Skeletal muscle cell (primary cell): Measurements from ENCODE around the gene VRK3.

ENCODE experiments used
- DNase-seq: peaks from one replicate; pipeline ENCODE4 v3.0.0-alpha.2; 2010; ENCODE audit warnings: low read depth
- H3K4me3 ChIP-seq: 2 replicates; pipeline ENCODE4 v1.5.1; 2011; ENCODE audit warnings: low read depth, mild to moderate bottlenecking, control low read depth, low read length, moderate library complexity

Gene VRK3

GRCh38 chr19:50000038-50000840 is 24.9 kb downstream of the VRK3 start:
- H3K4me3 ChIP-seq = no peak overlapping the region
- no peak for DNase-seq

DNA sequence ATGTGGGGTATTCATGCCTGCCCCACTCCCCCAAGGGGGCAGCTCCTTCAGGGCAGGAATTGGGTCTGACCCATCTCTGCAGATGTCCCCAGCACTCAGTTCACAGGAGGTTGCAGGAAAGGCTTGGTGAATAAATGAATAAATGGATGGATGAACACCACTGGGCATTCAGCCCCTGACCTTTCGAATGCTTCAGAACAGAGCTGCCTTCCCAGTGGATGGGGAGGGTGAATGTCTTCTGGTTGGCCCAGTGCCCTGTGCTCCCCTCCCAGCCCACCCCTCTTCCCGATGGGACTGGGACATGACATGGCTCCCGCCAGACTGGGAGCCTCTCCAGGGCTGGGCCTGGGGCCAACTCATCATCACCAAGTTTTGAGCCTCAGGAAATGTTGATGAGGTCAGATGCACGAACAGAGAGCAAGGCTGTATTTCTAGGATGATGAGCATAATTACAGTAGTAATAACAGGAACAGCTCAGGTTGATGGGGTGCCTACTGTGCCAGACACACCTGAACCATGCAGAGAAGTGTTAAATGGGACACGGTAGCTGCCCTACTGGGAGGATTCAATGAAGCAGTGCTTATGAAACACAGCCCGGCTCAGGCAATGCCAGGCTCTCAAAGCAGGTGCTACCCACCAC is 25.7 kb downstream of the VRK3 start:
- H3K4me3 ChIP-seq = no peak overlapping the region
- DNase-seq = no peak

- no peak overlapping the region for H3K4me3 ChIP-seq
- no peak for DNase-seq
Observed at GRCh38 chr19:49997709-49998108, 27.5 kb downstream of the VRK3 start.

- DNase-seq = no peak
Observed at GRCh38 chr19:49988433-49988832, 36.7 kb downstream of the VRK3 start.

GRCh38 chr19:49988007-49988406 is 37.2 kb downstream of the VRK3 start:
- H3K4me3 ChIP-seq = no peak overlapping the region
- no peak for DNase-seq

More at GRCh38 chr19:49988433-49988832, 36.7 kb downstream of the VRK3 start:
- no peak overlapping the region for H3K4me3 ChIP-seq

- H3K4me3 ChIP-seq = no peak overlapping the region
- DNase-seq = peak; percentile 67
Observed at GRCh38 chr19:49987159-49987698, 37.9 kb downstream of the VRK3 start.

- no peak overlapping the region for H3K4me3 ChIP-seq
- no peak for DNase-seq
Observed at GRCh38 chr19:49986354-49986753, 38.8 kb downstream of the VRK3 start.

DNA sequence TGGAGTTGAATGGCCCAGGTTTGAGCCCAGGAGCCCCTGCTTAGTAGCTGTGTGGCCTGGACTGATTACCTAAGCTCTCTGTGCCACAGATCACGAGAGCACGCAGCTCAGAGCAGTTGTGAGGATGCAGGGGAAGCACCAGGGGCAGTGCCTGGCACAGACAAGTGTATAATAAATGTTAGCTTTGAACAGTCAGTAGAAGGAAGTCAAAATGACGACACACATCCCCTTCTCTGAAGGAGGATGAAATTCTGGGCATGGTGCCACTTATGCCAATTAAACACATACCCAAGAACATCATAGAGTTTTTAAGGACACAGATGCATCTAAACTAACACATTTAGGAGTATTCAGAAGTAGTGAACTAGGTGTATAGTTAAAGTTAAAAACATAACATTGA is 39.3 kb downstream of the VRK3 start:
- no peak overlapping the region for H3K4me3 ChIP-seq
- no peak for DNase-seq

GRCh38 chr19:49984491-49984890 is 40.7 kb downstream of the VRK3 start:
- H3K4me3 ChIP-seq = no peak overlapping the region
- no peak for DNase-seq

DNA sequence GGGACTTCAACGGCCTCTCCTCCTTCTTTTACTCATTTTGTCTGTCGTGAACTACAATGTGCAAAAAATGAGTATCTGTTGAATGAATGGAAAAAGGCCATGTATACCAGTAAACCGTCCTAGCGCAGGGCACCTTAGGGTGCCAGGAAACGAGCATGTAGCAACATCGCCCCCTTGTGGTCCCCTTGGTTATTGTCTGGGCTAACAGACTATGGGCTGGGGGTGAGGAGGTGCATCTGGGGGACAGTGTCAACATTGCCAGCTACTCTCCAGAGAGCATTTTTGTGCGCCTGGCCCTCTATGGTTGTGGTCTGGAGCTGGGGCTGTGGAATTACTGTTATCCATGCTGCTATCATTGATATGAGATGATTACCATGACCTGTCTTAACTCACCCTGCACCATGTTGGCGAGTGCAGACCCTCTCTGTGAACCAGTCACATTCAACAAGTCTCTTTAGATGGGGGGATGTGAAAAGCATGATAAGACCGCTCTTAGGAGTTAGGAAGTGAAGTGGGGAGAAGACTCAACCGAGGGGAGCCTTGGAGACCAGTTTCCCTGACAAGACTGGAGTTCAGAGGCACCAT is 41.4 kb downstream of the VRK3 start:
- no peak overlapping the region for H3K4me3 ChIP-seq
- no peak for DNase-seq

DNA sequence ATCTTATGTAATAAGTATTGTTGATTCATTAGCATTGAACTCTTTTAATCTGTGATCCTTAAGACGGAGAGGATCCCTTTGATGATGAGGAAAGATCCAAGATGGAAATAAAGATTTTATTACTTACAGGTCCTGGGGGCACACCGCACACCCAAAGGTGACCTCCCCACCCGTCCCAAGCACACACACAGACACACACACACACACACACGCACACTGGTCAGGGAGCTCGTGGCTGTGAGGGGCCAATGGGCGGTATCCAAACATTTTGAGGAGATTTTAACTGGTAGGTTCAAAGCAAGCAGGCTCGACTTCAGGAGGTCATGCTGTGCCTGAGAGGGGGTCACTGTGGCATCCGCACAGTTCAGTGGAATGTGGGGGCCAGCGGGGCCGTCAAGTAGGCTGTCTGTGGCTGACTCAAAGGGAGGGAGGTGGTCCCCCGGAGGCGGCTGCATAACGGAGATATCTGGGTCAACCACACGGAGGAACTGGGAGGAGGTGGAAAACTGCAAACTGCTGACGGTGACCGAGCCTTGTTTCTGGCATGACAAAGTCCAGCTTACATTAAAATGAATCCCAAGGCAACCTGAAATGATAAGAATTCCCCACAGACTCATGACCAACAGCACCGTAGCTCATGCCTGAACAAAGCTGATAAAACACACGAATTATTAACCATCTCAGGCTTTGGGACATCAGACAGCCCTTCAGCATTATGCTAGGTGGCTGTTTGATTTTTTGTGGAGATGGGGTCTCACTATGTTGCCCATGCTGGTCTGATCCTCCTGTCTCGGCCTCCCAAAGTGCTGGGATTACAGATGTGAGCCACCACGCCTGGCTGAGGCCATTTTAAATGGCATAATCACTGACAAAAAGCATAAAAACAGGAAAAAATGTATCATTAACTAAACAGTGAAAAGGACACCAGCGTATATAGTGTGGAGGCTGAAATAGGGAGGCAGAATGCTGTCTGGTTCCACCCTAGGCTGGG is 43.3 kb downstream of the VRK3 start:
- H3K4me3 ChIP-seq = no peak overlapping the region
- no peak for DNase-seq

DNA sequence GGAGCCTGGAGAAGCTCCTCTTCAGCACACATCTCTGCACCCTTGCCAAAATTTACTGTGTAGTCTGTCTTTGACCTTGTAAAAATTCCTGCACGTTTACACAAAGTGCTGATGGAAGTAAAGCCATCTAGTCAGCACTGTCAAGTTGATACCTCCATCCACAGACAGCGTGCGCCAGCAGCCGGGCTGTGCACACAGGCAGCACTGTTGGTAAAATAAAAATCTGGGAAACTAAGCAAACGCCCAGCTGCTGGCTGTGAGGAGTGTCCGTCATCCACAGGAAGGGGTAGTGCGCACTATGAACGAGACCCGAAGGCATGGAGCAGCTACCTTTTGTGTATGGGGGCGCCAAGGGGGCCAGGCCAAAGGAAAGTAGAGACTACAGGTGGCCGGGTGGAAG is 46.8 kb downstream of the VRK3 start:
- no peak overlapping the region for H3K4me3 ChIP-seq
- no peak for DNase-seq

GRCh38 chr19:49977881-49978280 is 47.3 kb downstream of the VRK3 start:
- no peak overlapping the region for H3K4me3 ChIP-seq
- DNase-seq = no peak

DNA sequence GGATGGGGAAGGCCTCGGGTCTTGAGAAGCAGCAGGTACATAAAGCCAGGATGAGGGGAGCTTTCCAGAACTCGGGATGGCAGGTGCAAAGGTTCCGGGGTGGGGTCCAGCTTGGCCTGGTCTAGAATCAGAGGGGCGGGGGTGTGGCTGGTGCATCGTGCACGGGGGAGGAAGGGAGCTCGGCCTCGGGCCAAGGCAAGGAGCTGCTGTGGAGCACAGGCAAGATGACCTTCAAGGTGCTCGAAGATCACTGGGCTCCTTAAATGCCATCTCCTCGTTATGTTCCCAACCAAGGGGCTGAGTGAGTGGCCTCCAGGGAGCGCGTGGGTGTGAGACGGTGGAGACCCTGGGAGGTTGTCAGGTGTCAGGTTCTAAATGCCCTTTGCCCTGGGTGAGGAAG is 48.1 kb downstream of the VRK3 start:
- H3K4me3 ChIP-seq = no peak overlapping the region
- DNase-seq = no peak

DNA sequence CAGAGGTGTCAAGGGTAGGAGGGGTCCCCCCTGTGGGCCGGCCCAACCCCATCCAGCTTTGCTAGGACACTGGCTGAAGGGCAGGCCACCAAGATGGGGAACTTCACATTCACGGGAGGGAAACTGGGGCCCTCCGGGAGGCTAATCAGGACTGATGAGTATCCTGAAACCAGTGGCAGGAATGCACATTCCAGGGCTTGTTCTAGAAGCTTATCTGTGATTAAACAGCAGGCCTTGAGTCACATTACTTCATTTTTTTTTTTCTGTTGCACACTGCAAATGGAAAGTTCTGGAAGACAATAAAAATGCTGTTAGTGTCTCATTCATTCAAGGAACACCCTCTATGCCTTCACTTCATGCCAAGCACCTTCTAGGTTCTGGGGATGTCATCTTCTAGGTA is 48.7 kb downstream of the VRK3 start:
- no peak for DNase-seq
- no peak overlapping the region for H3K4me3 ChIP-seq

GRCh38 chr19:49975051-49975450 is 50.1 kb downstream of the VRK3 start:
- H3K4me3 ChIP-seq = no peak overlapping the region
- no peak for DNase-seq

DNA sequence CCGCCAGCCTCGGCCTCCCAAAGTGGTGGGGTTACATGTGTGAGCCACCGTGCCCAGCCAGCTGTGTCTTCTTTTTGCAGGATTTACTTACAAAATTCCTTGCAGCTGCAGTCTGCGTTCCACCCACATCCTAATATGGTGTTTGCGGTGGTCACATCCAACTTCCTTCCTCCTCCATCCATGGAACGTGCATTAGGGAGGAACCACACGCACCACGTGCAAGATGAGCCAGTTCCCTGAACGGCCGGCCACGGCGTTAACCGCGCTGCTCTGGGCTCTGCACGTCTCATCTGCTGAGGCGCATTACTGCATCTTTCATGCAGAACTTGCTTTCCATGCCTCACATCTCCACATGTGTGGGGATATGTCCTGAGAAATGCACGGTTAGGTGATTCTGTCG is 51.2 kb downstream of the VRK3 start:
- DNase-seq = no peak
- H3K4me3 ChIP-seq = no peak overlapping the region

GRCh38 chr19:49972841-49973240 is 52.3 kb downstream of the VRK3 start:
- no peak overlapping the region for H3K4me3 ChIP-seq
- DNase-seq = no peak

DNA sequence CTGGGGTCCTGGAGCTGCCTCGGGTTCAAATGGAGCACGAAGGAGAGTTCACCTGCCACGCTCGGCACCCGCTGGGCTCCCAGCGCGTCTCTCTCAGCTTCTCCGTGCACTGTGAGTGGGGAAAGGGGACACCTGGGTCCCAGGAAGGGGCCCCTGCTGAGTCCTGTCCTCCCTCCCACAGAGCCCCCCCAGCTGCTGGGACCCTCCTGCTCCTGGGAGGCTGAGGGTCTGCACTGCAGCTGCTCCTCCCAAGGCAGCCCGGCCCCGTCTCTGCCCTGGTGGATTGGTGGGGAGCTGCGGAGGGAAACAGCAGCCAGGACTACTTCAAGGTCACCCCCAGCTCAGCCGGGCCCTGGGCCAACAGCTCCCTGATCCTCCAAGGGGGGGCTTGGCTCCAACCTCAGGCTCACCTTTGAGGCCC is 53.2 kb downstream of the VRK3 start:
- no peak overlapping the region for H3K4me3 ChIP-seq
- DNase-seq = no peak
